Lung (tissue), 12 donors: Measurements from ENCODE around the gene UBE4A. TPM values are rescaled to one million over a fixed set of nuclear protein-coding genes. Genes with fewer than 3 reads are reported as not detected.

Experiments used
- ATAC-seq: fragments of 200-7000 bp; cut with Tn5 transposase; one replicate; pipeline ENCODE4 v1.9.1; 2020; ENCODE audit warnings: moderate number of reproducible peaks; ENCODE audit not compliant: insufficient read depth, low FRiP score
- DNase-seq, 3 donors: peaks; one replicate each; pipeline ENCODE4 v3.0.0-alpha.2; 2013 to 2017
- H3K27ac ChIP-seq, 2 donors: one replicate each; pipeline ENCODE4 v1.5.1; 2013; ENCODE audit warnings: mild to moderate bottlenecking in 2 of 2, moderate library complexity in 2 of 2, control low read depth in 1 of 2, inconsistent platforms in 1 of 2, low read depth in 1 of 2, low read length in 1 of 2
- H3K27me3 ChIP-seq, 3 donors: one replicate each; pipeline ENCODE4 v1.5.1; 2013; ENCODE audit warnings: low read length in 2 of 3; ENCODE audit not compliant: control insufficient read depth in 3 of 3, insufficient read depth in 3 of 3
- H3K36me3 ChIP-seq, 4 donors: one replicate each; pipeline ENCODE4 v1.5.1; 2013; ENCODE audit warnings: low read length in 4 of 4, mild to moderate bottlenecking in 1 of 4, moderate library complexity in 1 of 4; ENCODE audit not compliant: control insufficient read depth in 4 of 4, insufficient read depth in 4 of 4
- H3K4me1 ChIP-seq, 5 donors: one replicate each; pipeline ENCODE4 v1.5.1; 2013; ENCODE audit warnings: low read length in 5 of 5, mild to moderate bottlenecking in 2 of 5, moderate library complexity in 1 of 5; ENCODE audit not compliant: control insufficient read depth in 5 of 5, insufficient read depth in 5 of 5
- H3K4me3 ChIP-seq: one replicate; pipeline ENCODE4 v1.5.1; 2013; ENCODE audit warnings: mild to moderate bottlenecking, control low read depth, moderate library complexity
- H3K9ac ChIP-seq, 2 donors: one replicate each; pipeline ENCODE4 v1.5.1; 2013; ENCODE audit warnings: low read length in 2 of 2, control low read depth in 1 of 2; ENCODE audit not compliant: insufficient read depth in 1 of 2
- H3K9me3 ChIP-seq, 4 donors: one replicate each; pipeline ENCODE4 v1.5.1; 2013; ENCODE audit warnings: low read length in 3 of 4, mild to moderate bottlenecking in 1 of 4, moderate library complexity in 1 of 4; ENCODE audit not compliant: control insufficient read depth in 4 of 4, insufficient read depth in 3 of 4
- CTCF ChIP-seq: IDR thresholded peaks from 2 replicates; pipeline ENCODE4 v1.5.1; 2012; ENCODE audit warnings: mild to moderate bottlenecking; ENCODE audit errors: control extremely low read depth, extremely low read depth
- WGBS, 2 donors: extraction: QIAGEN DNeasy Blood & Tissue Kit; methylation state at CpG; one replicate each; pipeline ENCODE4 v1.1.7; 2013; 5-methylcytosine and 5-hydroxymethylcytosine counted together
- polyA plus RNA-seq, 2 donors: library from polyadenylated mRNA; stranded (reverse); fragments of 200-250 nt; gene quantifications; one replicate each; pipeline ENCODE4 v1.2.1, GENCODE V29; 2013
- total RNA-seq, 2 donors: library from RNA; depleted of rRNA in 1 of 2; stranded (reverse); fragments of >200 nt in 1 of 2; gene quantifications; one replicate each; pipeline ENCODE4 v1.2.1, GENCODE V29; 2014 to 2021
- donor health status: control.
- donor health status: control.
- donor health status: Bipolar disorder and iron deficiency.
- donor health status: healthy.
- donor health status: DM: yes; HTN: yes; CAD: no.

UBE4A gene
- total and polyA plus RNA-seq, 4 donors, result 14.9 to 53.2 (median 27.8) TPM

GRCh38 chr11:118340449-118340848, 19.0 kb upstream of the UBE4A start:
- TF ChIP-seq CTCF, result no peak
- Histone ChIP-seq H3K27ac (no peak overlapping the region), H3K27me3 (no peaks in the 10 kb centered on the region), H3K4me3 (no peak overlapping the region), H3K36me3 (no peaks in the 10 kb centered on the region), H3K9ac (no peak overlapping the region), H3K9me3 (no peaks in the 10 kb centered on the region), H3K4me1 (no peaks in the 10 kb centered on the region)
- WGBS, 2 donors, result 78% methylated on average over 3 of the region's 3 CpGs
- DNase-seq, result no peak
- no peak for ATAC-seq

GRCh38 chr11:118341261-118341660, 18.1 kb upstream of the UBE4A start:
- Histone ChIP-seq H3K36me3 (no peaks in the 10 kb centered on the region), H3K27ac (no peak overlapping the region), H3K4me1 (no peaks in the 10 kb centered on the region), H3K9ac (no peak overlapping the region), H3K27me3 (no peaks in the 10 kb centered on the region), H3K4me3 (no peak overlapping the region), H3K9me3 (no peaks in the 10 kb centered on the region)
- ATAC-seq (no peak), DNase-seq (no peak)
- TF ChIP-seq CTCF, result no peak
- WGBS, 2 donors, result 91 to 95% methylated on average over 3 of the region's 3 CpGs

- no peak for DNase-seq
- Histone ChIP-seq H3K27ac (no peak overlapping the region), H3K36me3 (no peaks in the 10 kb centered on the region), H3K9me3 (no peaks in the 10 kb centered on the region), H3K27me3 (no peaks in the 10 kb centered on the region), H3K4me3 (no peak overlapping the region), H3K4me1 (no peaks in the 10 kb centered on the region), H3K9ac (no peak overlapping the region)
- no peak for TF ChIP-seq CTCF
- 78 to 85% methylated on average over 5 of the region's 5 CpGs for WGBS, 2 donors
- no peak for ATAC-seq
Measured at GRCh38 chr11:118341815-118342489, 17.4 kb upstream of the UBE4A start.
